B cell (primary cell): ENCODE data around the gene CCDC88C. TPM values are rescaled to one million over a fixed set of nuclear protein-coding genes. Genes with fewer than 3 reads are reported as not detected.
A peak's percentile ranks its signal among the peaks of the same experiment; 100 is the strongest.

Source experiments
- ATAC-seq: fragments of 200-7000 bp; cut with Tn5 transposase; one replicate; pipeline ENCODE4 v1.10.0; 2021; ENCODE audit warnings: low read depth, mild to moderate bottlenecking, moderate number of reproducible peaks, moderate library complexity
- CTCF ChIA-PET: fragments of 350-600 bp; sonication (Branson Sonifier 250); formaldehyde crosslinking; loops from one replicate; lab custom pipeline; 2021; ENCODE audit warnings: antibody characterized with exemption, inconsistent platforms; lab: Charles Lee
- POLR2A ChIA-PET: fragments of 350-600 bp; sonication (Branson Sonifier 250); formaldehyde crosslinking; loops from one replicate; lab custom pipeline; 2021; ENCODE audit warnings: antibody characterized with exemption; lab: Charles Lee
- DNase-seq: peaks from one replicate; pipeline ENCODE4 v3.0.0; 2013
- H2AFZ ChIP-seq: 2 replicates; pipeline ENCODE4 v1.6.1; 2012; ENCODE audit warnings: mild to moderate bottlenecking, low read depth, low read length; ENCODE audit not compliant: insufficient read depth, poor library complexity, severe bottlenecking
- H3K27ac ChIP-seq, 2 donors: 1 replicate in 1 of 2; 2 replicates in 1 of 2; pipeline ENCODE4 v1.5.1; 2012 to 2013; ENCODE audit warnings: low read length in 2 of 2, mild to moderate bottlenecking in 2 of 2, moderate library complexity in 1 of 2
- H3K27me3 ChIP-seq, 4 experiments: fragments of 200-600 bp in 1 of 4; sonication (generic) in 1 of 4; replicated peaks in 1 of 4; 1 replicate in 2 of 4; 2 replicates in 2 of 4; pipeline versions ENCODE4 v1.6.1 to v1.7.0; 2013 to 2016; ENCODE audit warnings: low read length in 3 of 4, mild to moderate bottlenecking in 2 of 4, mixed read lengths in 1 of 4, moderate library complexity in 1 of 4; ENCODE audit not compliant: insufficient read depth in 4 of 4, control insufficient read depth in 3 of 4; ENCODE audit errors: control extremely low read depth in 1 of 4
- H3K36me3 ChIP-seq, 2 experiments: replicated peaks in 1 of 2; 1 replicate in 1 of 2; 2 replicates in 1 of 2; pipeline versions ENCODE4 v1.6.1 to v1.7.1; 2013; ENCODE audit warnings: low read length in 1 of 2; ENCODE audit not compliant: insufficient read depth in 2 of 2, control insufficient read depth in 1 of 2; ENCODE audit errors: control extremely low read depth in 1 of 2, extremely low read depth in 1 of 2
- H3K4me1 ChIP-seq, 2 donors: fragments of 200-600 bp in 1 of 2; sonication (generic) in 1 of 2; 1 replicate in 1 of 2; 2 replicates in 1 of 2; pipeline versions ENCODE4 v1.5.1 to v1.6.1; 2013 to 2017; ENCODE audit warnings: low read length in 2 of 2; ENCODE audit not compliant: control insufficient read depth in 2 of 2, insufficient read depth in 2 of 2
- H3K4me2 ChIP-seq: replicated peaks from 2 replicates; pipeline ENCODE3; 2012; ENCODE audit warnings: mild to moderate bottlenecking, low read depth, low read length; ENCODE audit not compliant: poor library complexity, severe bottlenecking
- H3K4me3 ChIP-seq, 5 experiments: fragments of 200-600 bp in 1 of 5; sonication (generic) in 1 of 5; 1 replicate in 3 of 5; 2 replicates in 2 of 5; pipeline versions ENCODE4 v1.5.1 to v1.7.0; 2011 to 2016; ENCODE audit warnings: low read length in 4 of 5, mild to moderate bottlenecking in 4 of 5, low read depth in 2 of 5, control low read depth in 1 of 5, moderate library complexity in 1 of 5; ENCODE audit not compliant: insufficient read depth in 1 of 5; ENCODE audit errors: control extremely low read depth in 1 of 5, extremely low read depth in 1 of 5
- H3K79me2 ChIP-seq: fragments of 200-600 bp; sonication (generic); one replicate; pipeline ENCODE4 v1.6.0; 2016; ENCODE audit warnings: low read length; ENCODE audit not compliant: control insufficient read depth, insufficient read depth
- H3K9ac ChIP-seq: fragments of 200-600 bp; sonication (generic); 2 replicates; pipeline ENCODE4 v1.6.1; 2017; ENCODE audit warnings: mild to moderate bottlenecking, low read length, moderate library complexity
- H3K9me3 ChIP-seq, 3 donors: one replicate each; pipeline versions ENCODE4 v1.6.1 to v1.7.1; 2013; ENCODE audit warnings: low read length in 2 of 3; ENCODE audit not compliant: control insufficient read depth in 2 of 3, insufficient read depth in 1 of 3; ENCODE audit errors: control extremely low read depth in 1 of 3
- H4K20me1 ChIP-seq: 2 replicates; pipeline ENCODE4 v1.6.0; 2012; ENCODE audit warnings: mild to moderate bottlenecking, low read length; ENCODE audit not compliant: insufficient read depth, control insufficient read depth, poor library complexity, severe bottlenecking
- H3K27ac Mint-ChIP-seq: one replicate; pipeline ENCODE4 v1.8.0; 2021; ENCODE audit warnings: mixed read lengths
- H3K27me3 Mint-ChIP-seq: one replicate; pipeline ENCODE4 v1.8.0; 2021; ENCODE audit warnings: mixed read lengths
- H3K4me1 Mint-ChIP-seq: one replicate; pipeline ENCODE4 v1.8.0; 2021; ENCODE audit warnings: mixed read lengths
- H3K4me3 Mint-ChIP-seq: one replicate; pipeline ENCODE4 v1.8.0; 2021; ENCODE audit warnings: mixed read lengths
- H3K9me3 Mint-ChIP-seq: one replicate; pipeline ENCODE4 v1.8.0; 2022; ENCODE audit warnings: mixed read lengths; ENCODE audit not compliant: insufficient read depth
- EZH2 ChIP-seq: IDR thresholded peaks from 2 replicates; pipeline ENCODE4 v1.6.1; 2012; ENCODE audit warnings: borderline replicate concordance, low read depth, mild to moderate bottlenecking, moderate library complexity, low read length; ENCODE audit not compliant: insufficient read depth, poor library complexity, severe bottlenecking
- WGBS: methylation state at CpG from one replicate; pipeline ENCODE4 v1.1.5; 2013; ENCODE audit warnings: missing lambda C conversion rate; ENCODE audit not compliant: insufficient coverage; 5-methylcytosine and 5-hydroxymethylcytosine counted together
- intact Hi-C: fragments of 100-400 bp; cut with micrococcal nuclease; formaldehyde crosslinking; loops from one replicate; pipeline ENCODE4 v1.10.0; 2022
- polyA plus RNA-seq: library from polyadenylated mRNA; depleted of rRNA; stranded (reverse); fragments of >200 nt; gene quantifications from 2 replicates; pipeline ENCODE4 v1.2.3, GENCODE V29; 2012
- total RNA-seq, 2 donors: library from RNA; stranded (reverse); fragments of 120-200 nt in 1 of 2; gene quantifications; 1 replicate in 1 of 2; 2 replicates in 1 of 2; pipeline versions ENCODE4 v1.2.3 to v1.2.4, GENCODE V29; 2013 to 2022
- TF ChIP-seq, protein P1 (sequence below): fragments of 200-600 bp; IDR thresholded peaks from one replicate; pipeline ENCODE4 v1.8.0; 2022; ENCODE audit warnings: antibody characterized with exemption, mild to moderate bottlenecking

Gene CCDC88C
- total and polyA plus RNA-seq, 2 donors (not counting 1 experiment from before 2014, with no cell fraction given), result 98.7 to 181 TPM

DNA sequence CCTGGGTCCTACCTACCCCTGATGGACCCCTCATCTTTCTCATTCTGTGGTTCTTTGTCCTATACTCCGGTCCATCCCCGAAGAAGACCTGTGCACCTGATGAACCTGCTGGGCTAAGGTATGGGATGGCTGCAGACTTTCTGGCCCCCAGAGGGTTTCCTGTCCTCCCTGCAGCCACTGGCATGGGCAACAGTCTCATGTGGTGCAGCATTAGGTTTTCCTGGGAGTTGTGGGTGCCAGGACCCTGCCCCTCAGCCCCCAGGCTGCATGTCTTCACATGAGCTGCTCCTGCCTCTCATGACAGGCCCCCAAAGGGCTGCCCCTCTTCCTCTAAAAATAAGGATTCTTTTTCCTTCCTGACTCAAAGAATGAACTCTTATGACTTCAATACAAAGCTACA lies 100.9 kb downstream of the CCDC88C start:
- Histone ChIP-seq H3K4me3 (peak overlapping the region in 1 of 5 experiments; percentile 37), H3K9ac (peak overlapping the region; percentile 47), H3K27ac (peak overlapping the region; percentile 87 to 92), H3K4me1 (peaks cover 56 to 75% of the 10 kb centered on the region in 2 donors), H3K9me3 (no peaks in the 10 kb centered on the region), H3K79me2 (peaks cover 77% of the 10 kb centered on the region), H4K20me1 (peaks cover 6% of the 10 kb centered on the region), H2AFZ (no peak overlapping the region), H3K4me2 (peak overlapping the region; percentile 79), H3K27me3 (no peaks in the 10 kb centered on the region), H3K36me3 (peaks cover 3 to 71% of the 10 kb centered on the region in 2 experiments)
- CTCF ChIA-PET, result interaction anchor here (1.1 to 5.5 kb wide), 5 partner anchors 9 to 111 kb away, joined by 7 to 45 read pairs (median 13); partner anchors contain the start of gene CCDC88C
- no peak for ATAC-seq
- no peak for DNase-seq
- peak overlapping the region; percentile 87 for H3K4me3 Mint-ChIP-seq
- H3K9me3 Mint-ChIP-seq, result no peaks in the 10 kb centered on the region
- no peaks in the 10 kb centered on the region for H3K27me3 Mint-ChIP-seq
- intact Hi-C loops, result loop anchor here (1.0 to 10.0 kb wide), 3 partner anchors 8 to 312 kb away; partner anchors contain the start of gene PPP4R3A
- POLR2A ChIA-PET, result interaction anchor here (1.4 kb wide), 1 partner anchor 8 kb away, joined by 7 read pairs; no protein-coding TSS in a partner anchor
- TF ChIP-seq, protein P1, sequence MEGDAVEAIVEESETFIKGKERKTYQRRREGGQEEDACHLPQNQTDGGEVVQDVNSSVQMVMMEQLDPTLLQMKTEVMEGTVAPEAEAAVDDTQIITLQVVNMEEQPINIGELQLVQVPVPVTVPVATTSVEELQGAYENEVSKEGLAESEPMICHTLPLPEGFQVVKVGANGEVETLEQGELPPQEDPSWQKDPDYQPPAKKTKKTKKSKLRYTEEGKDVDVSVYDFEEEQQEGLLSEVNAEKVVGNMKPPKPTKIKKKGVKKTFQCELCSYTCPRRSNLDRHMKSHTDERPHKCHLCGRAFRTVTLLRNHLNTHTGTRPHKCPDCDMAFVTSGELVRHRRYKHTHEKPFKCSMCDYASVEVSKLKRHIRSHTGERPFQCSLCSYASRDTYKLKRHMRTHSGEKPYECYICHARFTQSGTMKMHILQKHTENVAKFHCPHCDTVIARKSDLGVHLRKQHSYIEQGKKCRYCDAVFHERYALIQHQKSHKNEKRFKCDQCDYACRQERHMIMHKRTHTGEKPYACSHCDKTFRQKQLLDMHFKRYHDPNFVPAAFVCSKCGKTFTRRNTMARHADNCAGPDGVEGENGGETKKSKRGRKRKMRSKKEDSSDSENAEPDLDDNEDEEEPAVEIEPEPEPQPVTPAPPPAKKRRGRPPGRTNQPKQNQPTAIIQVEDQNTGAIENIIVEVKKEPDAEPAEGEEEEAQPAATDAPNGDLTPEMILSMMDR, result no peak
- no peak for TF ChIP-seq EZH2
- 100% methylated on average over 2 of the region's 2 CpGs for WGBS
- H3K4me1 Mint-ChIP-seq, result peaks cover 60% of the 10 kb centered on the region
- H3K27ac Mint-ChIP-seq, result peak overlapping the region; percentile 95

DNA sequence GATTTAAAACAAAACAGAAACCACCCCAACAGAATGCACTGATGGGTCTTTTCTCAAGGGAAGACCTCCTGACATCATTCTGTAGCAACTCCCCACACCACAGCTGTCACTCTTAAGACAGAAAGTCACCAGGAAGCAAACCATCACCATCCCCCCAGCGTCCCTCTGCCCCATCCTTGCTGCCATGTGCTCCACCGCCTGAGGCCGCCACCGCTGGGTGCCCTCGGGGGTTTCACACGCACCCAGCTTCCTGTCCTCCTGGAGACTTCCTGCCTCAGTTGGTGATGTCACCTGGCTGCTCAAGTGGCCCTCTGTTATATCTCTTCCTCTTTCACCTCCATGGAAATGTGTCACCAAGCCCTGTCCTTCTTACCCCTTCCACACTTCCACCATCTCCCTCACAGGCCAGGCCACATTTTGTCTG lies 101.8 kb downstream of the CCDC88C start:
- peak overlapping the region in 2 of 5 experiments; percentile 23 to 44 for H3K4me3 ChIP-seq

More for the DNA sequence above, 101.8 kb downstream of the CCDC88C start:
- ATAC-seq (peak; percentile 80), DNase-seq (peak; percentile 96)
- TF ChIP-seq, protein P1, result peak; percentile 44
- TF ChIP-seq EZH2, result no peak
- H3K9ac ChIP-seq, result peak overlapping the region; percentile 31
- H3K36me3 ChIP-seq, result peaks cover 3 to 71% of the 10 kb centered on the region in 2 experiments
- H4K20me1 ChIP-seq, result peaks cover 12% of the 10 kb centered on the region
- no peaks in the 10 kb centered on the region for H3K27me3 ChIP-seq
- peaks cover 61 to 74% of the 10 kb centered on the region in 2 donors for H3K4me1 ChIP-seq
- H2AFZ ChIP-seq, result no peak overlapping the region
- peak overlapping the region; percentile 80 for H3K4me3 Mint-ChIP-seq
- H3K27me3 Mint-ChIP-seq, result no peaks in the 10 kb centered on the region
- ChIA-PET CTCF (interaction anchor here (0.7 to 3.8 kb wide), 7 partner anchors 27 to 193 kb away, joined by 3 to 19 read pairs (median 4); partner anchors contain the start of gene CCDC88C), POLR2A (interaction anchor here (0.5 to 1.2 kb wide), 2 partner anchors 102 to 293 kb away, joined by 4 to 5 read pairs; partner anchors contain the start of gene CCDC88C)
- H3K9me3 Mint-ChIP-seq, result no peaks in the 10 kb centered on the region
- H3K79me2 ChIP-seq, result peaks cover 77% of the 10 kb centered on the region
- intact Hi-C loops, result loop anchor here (1.0 to 10.0 kb wide), 5 partner anchors 8 to 311 kb away; partner anchors contain the start of gene PPP4R3A
- peak overlapping the region; percentile 87 to 92 for H3K27ac ChIP-seq
- H3K27ac Mint-ChIP-seq, result peak overlapping the region; percentile 95
- peaks cover 0 to 6% (median 0%) of the 10 kb centered on the region in 3 donors for H3K9me3 ChIP-seq
- H3K4me2 ChIP-seq, result peak overlapping the region; percentile 79
- 1% methylated on average over 6 of the region's 6 CpGs for WGBS
- H3K4me1 Mint-ChIP-seq, result peaks cover 65% of the 10 kb centered on the region
